ENCODE results near the gene ECM2. TPM values are rescaled to one million over a fixed set of nuclear protein-coding genes. Genes with fewer than 3 reads are reported as not detected.

ECM2 gene
- 1.00 and 2.4 TPM in 2 replicates for total RNA-seq

DNA sequence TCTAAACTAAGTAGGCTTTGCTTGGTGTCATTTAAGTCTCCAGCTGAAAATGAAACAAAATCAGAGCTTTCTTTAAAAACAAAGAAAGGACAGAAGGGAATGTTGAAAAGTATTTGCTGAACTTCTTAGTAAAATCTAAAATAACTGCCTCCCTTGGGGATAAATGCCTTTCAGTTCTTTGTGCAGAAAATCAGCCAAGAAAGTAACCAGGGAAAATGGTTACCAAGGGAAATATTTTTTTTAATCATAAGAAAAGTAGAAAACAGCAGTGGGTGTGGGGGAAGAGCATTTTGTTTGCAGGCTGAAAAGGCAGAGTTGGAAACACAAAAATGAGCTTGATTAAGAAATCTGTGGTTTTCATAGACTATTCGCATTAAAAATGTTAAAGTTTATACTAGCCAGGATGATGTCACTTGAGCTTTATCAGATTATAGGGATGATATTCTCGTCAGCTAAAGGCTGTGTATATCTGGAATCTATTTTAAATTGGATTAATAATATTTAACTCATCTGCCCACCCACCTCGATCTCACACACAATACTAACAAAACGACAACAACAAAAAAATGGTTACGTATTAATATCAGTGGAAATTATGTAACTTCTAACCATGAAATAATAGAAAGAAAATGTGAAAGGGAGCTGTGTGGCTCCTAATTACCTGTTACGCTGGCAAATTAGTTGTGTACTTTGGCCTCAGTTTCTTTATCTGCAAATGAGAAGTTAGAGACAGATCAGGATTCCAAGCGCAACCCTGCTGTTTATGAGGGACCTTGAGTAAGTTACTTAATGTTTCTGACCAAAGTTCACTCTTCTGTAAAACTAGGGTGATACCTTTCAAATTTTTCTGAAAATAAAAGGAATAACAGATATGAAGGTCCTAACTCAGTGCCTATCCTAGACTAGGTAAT, at the start of gene ECM2:
Gene ECM2 (minus strand): TSS at position 51 of the 911 bp plus-strand sequence. CDS start 13,124 bp downstream, outside the sequence.

DNA sequence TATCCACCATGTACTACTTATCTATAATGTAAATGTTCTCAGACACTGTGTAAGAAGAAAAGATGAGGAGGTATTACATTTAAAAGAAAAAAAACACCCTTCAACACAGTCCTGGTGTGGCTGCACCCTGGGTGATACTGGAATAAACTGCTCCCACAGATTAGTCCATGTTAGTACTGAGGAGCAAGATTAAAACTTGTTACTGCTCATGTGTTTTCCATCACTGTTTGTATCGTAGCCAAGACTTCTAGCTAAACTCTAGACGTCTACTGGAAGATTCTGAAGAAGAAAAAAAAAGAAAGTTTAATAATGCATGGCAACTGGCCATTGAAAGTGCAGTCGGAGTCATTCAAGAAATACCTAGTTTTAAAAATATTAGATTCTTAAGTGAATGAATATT, 53.5 kb downstream of the ECM2 start, which contains the start of gene ASPN:
Gene ASPN (minus strand): TSS at position 178 of the 400 bp plus-strand sequence.

Other genes starting within 250 kb of the ECM2 start
- 469 and 677 TPM in 2 replicates for gene IARS1, start 242.3 kb downstream of the ECM2 start, total RNA-seq
- 30.8 and 39.7 TPM in 2 replicates for gene NOL8, start 210.6 kb downstream of the ECM2 start, total RNA-seq
- gene CENPP, start 210.0 kb downstream of the ECM2 start, total RNA-seq: 2.4 and 7.2 TPM in 2 replicates
- gene OGN, start 131.4 kb downstream of the ECM2 start, total RNA-seq: 0.33 and 0.37 TPM in 2 replicates
- gene OMD, start 111.5 kb downstream of the ECM2 start, total RNA-seq: not detected in 2 replicates
- gene ASPN, start 53.5 kb downstream of the ECM2 start, total RNA-seq: 1.00 and 2.9 TPM in 2 replicates
- gene IPPK, start 134.1 kb upstream of the ECM2 start, total RNA-seq: 12.1 and 19.7 TPM in 2 replicates
- 48.1 and 63.9 TPM in 2 replicates for gene BICD2, start 228.8 kb upstream of the ECM2 start, total RNA-seq

Measured in uterine smooth muscle cell (primary cell).